ENCODE results near the gene KAT5.

- no peak for TF ChIP-seq CTCF (conservative IDR thresholded peaks at IDR 0.05 in 1 of 2, IDR thresholded peaks at IDR 0.05 in 1 of 2; ENCODE audit: extremely low read depth in 1 of 2, insufficient read depth in 1 of 2, low read depth in 1 of 2, low read length in 2 of 2)
- no peak for TF ChIP-seq EZH2 (IDR thresholded peaks at IDR 0.05; ENCODE audit: borderline replicate concordance, low read length)
Measured at GRCh38 chr11:65727865-65728264, 15.8 kb downstream of the KAT5 start.
